Heart right ventricle (tissue), 16 donors: ENCODE measurements around the gene RBFOX2. TPM values are rescaled to one million over a fixed set of nuclear protein-coding genes. Genes with fewer than 3 reads are reported as not detected.

Source experiments
- ATAC-seq, 8 donors: fragments of 200-7000 bp; cut with Tn5 transposase; one replicate each; pipeline ENCODE4 v1.9.1; 2020; ENCODE audit warnings: mild to moderate bottlenecking in 8 of 8, moderate library complexity in 8 of 8, moderate number of reproducible peaks in 1 of 8
- DNase-seq, 2 donors: peaks; one replicate each; pipeline ENCODE4 v3.0.0-alpha.2; 2020
- H3K27ac ChIP-seq, 10 donors: fragments of 200-600 bp; sonication (generic) in 2 of 10; one replicate each; pipeline versions ENCODE4 v1.5.0 to v1.8.0; 2020 to 2022; ENCODE audit warnings: mild to moderate bottlenecking in 3 of 10
- H3K27me3 ChIP-seq, 7 donors: fragments of 200-600 bp; one replicate each; pipeline ENCODE4 v1.8.0; 2021 to 2022; ENCODE audit warnings: mild to moderate bottlenecking in 2 of 7
- H3K36me3 ChIP-seq, 9 donors: fragments of 200-600 bp; sonication (generic) in 1 of 9; one replicate each; pipeline versions ENCODE4 v1.5.0 to v1.8.0; 2020 to 2022; ENCODE audit warnings: mild to moderate bottlenecking in 2 of 9
- H3K4me1 ChIP-seq, 9 donors: fragments of 200-600 bp; sonication (generic) in 1 of 9; one replicate each; pipeline versions ENCODE4 v1.5.0 to v1.8.0; 2020 to 2022; ENCODE audit warnings: mild to moderate bottlenecking in 4 of 9
- H3K4me3 ChIP-seq, 10 donors: fragments of 200-600 bp; sonication (generic) in 2 of 10; one replicate each; pipeline versions ENCODE4 v1.5.0 to v1.8.0; 2020 to 2022; ENCODE audit warnings: mild to moderate bottlenecking in 7 of 10, moderate library complexity in 2 of 10
- H3K9me3 ChIP-seq, 11 donors: fragments of 200-600 bp in 10 of 11; sonication (generic) in 2 of 11; one replicate each; pipeline versions ENCODE4 v1.5.0 to v1.8.0; 2013 to 2022; ENCODE audit warnings: mild to moderate bottlenecking in 2 of 11, control low read depth in 1 of 11, moderate library complexity in 1 of 11
- WGBS, 2 donors: extraction: QIAGEN DNeasy Blood & Tissue Kit; methylation state at CpG; one replicate each; pipeline ENCODE4 v1.1.7; 2013; ENCODE audit warnings: inconsistent platforms in 1 of 2; 5-methylcytosine and 5-hydroxymethylcytosine counted together
- intact Hi-C, 10 donors: fragments of 100-400 bp; cut with DNase I; formaldehyde crosslinking; loops; one replicate each; pipeline versions ENCODE4 v1.11.1 to v1.14.2; 2022
- polyA plus RNA-seq, 2 donors: library from polyadenylated mRNA; stranded (reverse); fragments of 200-250 nt; gene quantifications; one replicate each; pipeline ENCODE4 v1.2.3, GENCODE V29; 2013
- total RNA-seq, 10 donors: library from RNA; stranded (reverse); fragmentation: NEBNext Ultra II Directional in 3 of 10; extraction: Animal tissue kit (Norgen Biotek cat#: 25700) in 3 of 10; gene quantifications; one replicate each; pipeline versions ENCODE4 v1.2.1 to v1.2.4, GENCODE V29; 2021 to 2023
- TF ChIP-seq, protein P1 (sequence below), 9 donors: fragments of 200-600 bp; sonication (generic) in 2 of 9; IDR thresholded peaks; one replicate each; pipeline versions ENCODE4 v1.5.0 to v1.8.0; 2021 to 2022; ENCODE audit warnings: antibody characterized with exemption in 9 of 9, mild to moderate bottlenecking in 5 of 9, moderate library complexity in 1 of 9
- donor health status: Arrhythmogenic right ventricular cardiomyopathy.
- donor health status: ischemic (EF 13 %, LVEDD 7.1; RV severe dilation, severe dysfunction).
- donor health status: healthy with polysubstance abuse.
- donor health status: DM: no; HTN: yes; CAD: no.
- donor health status: DM: no; HTN: no; CAD: no.
- donor health status: ischemic (EF 25% LVEDD 6.9; RV normal size, moderate dysfunction).
- donor health status: ischemic (EF 25% LVEDD 5.7; RV mildly dilated, moderate dysfunction).
- donor health status: healthy.
- donor health status: DM: yes; HTN: yes; CAD: no.
- donor health status: Ischemic cardiomyopathy.
- donor health status: ischemic (EF 35%, LVEDD 5.7; RV mildly dilated, moderate dysfunction).
- donor health status: nonischemic (EF 11% LVEDD 7.7; RV severe dilation, severe dysfunction).
- donor health status: DM: yes; HTN: yes; CAD: no.
- donor health status: PGD.
- donor health status: ischemic (EF 29% LVEDD 5.4; RV normal size, mild dysfunction).
- donor health status: nonischemic (EF 23%, LVEDD 6.1; RV moderate dilation, normal function).

RBFOX2 gene
- total and polyA plus RNA-seq, 12 donors: 18.0 to 105 (median 90.4) TPM

- TF ChIP-seq, protein P1, sequence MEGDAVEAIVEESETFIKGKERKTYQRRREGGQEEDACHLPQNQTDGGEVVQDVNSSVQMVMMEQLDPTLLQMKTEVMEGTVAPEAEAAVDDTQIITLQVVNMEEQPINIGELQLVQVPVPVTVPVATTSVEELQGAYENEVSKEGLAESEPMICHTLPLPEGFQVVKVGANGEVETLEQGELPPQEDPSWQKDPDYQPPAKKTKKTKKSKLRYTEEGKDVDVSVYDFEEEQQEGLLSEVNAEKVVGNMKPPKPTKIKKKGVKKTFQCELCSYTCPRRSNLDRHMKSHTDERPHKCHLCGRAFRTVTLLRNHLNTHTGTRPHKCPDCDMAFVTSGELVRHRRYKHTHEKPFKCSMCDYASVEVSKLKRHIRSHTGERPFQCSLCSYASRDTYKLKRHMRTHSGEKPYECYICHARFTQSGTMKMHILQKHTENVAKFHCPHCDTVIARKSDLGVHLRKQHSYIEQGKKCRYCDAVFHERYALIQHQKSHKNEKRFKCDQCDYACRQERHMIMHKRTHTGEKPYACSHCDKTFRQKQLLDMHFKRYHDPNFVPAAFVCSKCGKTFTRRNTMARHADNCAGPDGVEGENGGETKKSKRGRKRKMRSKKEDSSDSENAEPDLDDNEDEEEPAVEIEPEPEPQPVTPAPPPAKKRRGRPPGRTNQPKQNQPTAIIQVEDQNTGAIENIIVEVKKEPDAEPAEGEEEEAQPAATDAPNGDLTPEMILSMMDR (IDR thresholded peaks at IDR 0.05): no peak
- ATAC-seq (peak in 4 of 8 donors; percentile 23 to 49 (median 40)), DNase-seq (no peak)
- Histone ChIP-seq H3K4me1 (peaks cover 0 to 81% (median 59%) of the 10 kb centered on the region in 9 donors), H3K27me3 (no peaks in the 10 kb centered on the region), H3K36me3 (peaks cover 0 to 3% (median 0%) of the 10 kb centered on the region in 9 donors), H3K4me3 (no peak overlapping the region), H3K27ac (peak overlapping the region in 5 of 10 donors; percentile 13 to 93 (median 42)), H3K9me3 (no peaks in the 10 kb centered on the region)
- intact Hi-C loops: loop anchor here (1.0 to 10.0 kb wide), 14 partner anchors 28 to 496 kb away; no protein-coding TSS in a partner anchor
- WGBS, 2 donors: 61 to 62% methylated on average over 2 of the region's 2 CpGs
Observed at GRCh38 chr22:35921044-35921443, 107.6 kb downstream of the RBFOX2 start.

GRCh38 chr22:35919002-35919542 is 109.6 kb downstream of the RBFOX2 start:
- H3K36me3 ChIP-seq: no peaks in the 10 kb centered on the region
- intact Hi-C loops: loop anchor here in 7 of 10 donors (5.0 to 10.0 kb wide), 7 partner anchors 74 to 234 kb away; no protein-coding TSS in a partner anchor
- no peaks in the 10 kb centered on the region for H3K27me3 ChIP-seq
- DNase-seq (no peak), ATAC-seq (no peak)
- WGBS, 2 donors: 81 to 82% methylated on average over 8 of the region's 8 CpGs
- no peaks in the 10 kb centered on the region for H3K9me3 ChIP-seq
- peak overlapping the region in 9 of 10 donors; percentile 3 to 93 (median 58) for H3K27ac ChIP-seq
- TF ChIP-seq, protein P1 (IDR thresholded peaks at IDR 0.05): no peak
- H3K4me3 ChIP-seq: no peak overlapping the region
- H3K4me1 ChIP-seq: peaks cover 9 to 98% (median 75%) of the 10 kb centered on the region in 9 donors

GRCh38 chr22:35918456-35918855 is 110.2 kb downstream of the RBFOX2 start:
- H3K9me3 ChIP-seq: no peaks in the 10 kb centered on the region
- peaks cover 9 to 98% (median 80%) of the 10 kb centered on the region in 9 donors for H3K4me1 ChIP-seq
- TF ChIP-seq, protein P1 (IDR thresholded peaks at IDR 0.05): no peak
- WGBS, 2 donors: 10 to 14% methylated on average over 3 of the region's 3 CpGs
- no peak overlapping the region for H3K4me3 ChIP-seq
- peak in 2 of 8 donors; percentile 5 to 12 for ATAC-seq
- H3K36me3 ChIP-seq: no peaks in the 10 kb centered on the region
- no peaks in the 10 kb centered on the region for H3K27me3 ChIP-seq
- peak overlapping the region in 9 of 10 donors; percentile 3 to 93 (median 58) for H3K27ac ChIP-seq
- no peak for DNase-seq
- intact Hi-C loops: loop anchor here in 7 of 10 donors (5.0 to 10.0 kb wide), 7 partner anchors 74 to 234 kb away; no protein-coding TSS in a partner anchor

GRCh38 chr22:35917651-35918050 is 111.0 kb downstream of the RBFOX2 start:
- WGBS, 2 donors: 86 to 88% methylated on average over 4 of the region's 4 CpGs
- TF ChIP-seq, protein P1 (IDR thresholded peaks at IDR 0.05): no peak
- peak overlapping the region in 7 of 10 donors; percentile 13 to 93 (median 63) for H3K27ac ChIP-seq
- ATAC-seq: no peak
- H3K4me1 ChIP-seq: peaks cover 9 to 99% (median 86%) of the 10 kb centered on the region in 9 donors
- intact Hi-C loops: loop anchor here in 7 of 10 donors (5.0 to 10.0 kb wide), 7 partner anchors 73 to 233 kb away; no protein-coding TSS in a partner anchor
- no peaks in the 10 kb centered on the region for H3K9me3 ChIP-seq
- H3K36me3 ChIP-seq: no peaks in the 10 kb centered on the region
- no peaks in the 10 kb centered on the region for H3K27me3 ChIP-seq
- H3K4me3 ChIP-seq: no peak overlapping the region
- no peak for DNase-seq
